Right lobe of liver (tissue), 6 donors: Measurements from ENCODE around the gene ASB7. TPM values are rescaled to one million over a fixed set of nuclear protein-coding genes. Genes with fewer than 3 reads are reported as not detected.
A peak's percentile ranks its signal among the peaks of the same experiment; 100 is the strongest.

Experiments used
- ATAC-seq, 4 donors: fragments of 200-7000 bp; cut with Tn5 transposase; one replicate each; pipeline ENCODE4 v1.9.1; 2020; ENCODE audit warnings: mild to moderate bottlenecking in 4 of 4, moderate library complexity in 4 of 4
- DNase-seq, 3 donors: peaks; one replicate each; pipeline ENCODE4 v3.0.0-alpha.2; 2020
- H3K27ac ChIP-seq, 3 donors: fragments of 200-600 bp; one replicate each; pipeline ENCODE4 v1.8.0; 2022
- H3K27me3 ChIP-seq, 2 donors: fragments of 200-600 bp; one replicate each; pipeline ENCODE4 v1.8.0; 2022
- H3K36me3 ChIP-seq, 4 donors: fragments of 200-600 bp; sonication (generic) in 1 of 4; one replicate each; pipeline versions ENCODE4 v1.5.1 to v1.8.0; 2017 to 2022; ENCODE audit warnings: control low read depth in 1 of 4
- H3K4me1 ChIP-seq, 4 donors: fragments of 200-600 bp; sonication (generic) in 1 of 4; one replicate each; pipeline versions ENCODE4 v1.5.1 to v1.8.0; 2017 to 2022; ENCODE audit warnings: control low read depth in 1 of 4
- H3K4me3 ChIP-seq, 3 donors: fragments of 200-600 bp; one replicate each; pipeline ENCODE4 v1.8.0; 2022
- H3K9me3 ChIP-seq, 4 donors: fragments of 200-600 bp; sonication (generic) in 1 of 4; one replicate each; pipeline versions ENCODE4 v1.5.1 to v1.8.0; 2017 to 2022; ENCODE audit warnings: control low read depth in 1 of 4
- CTCF ChIP-seq, 4 donors: fragments of 200-600 bp in 3 of 4; fragments of 450-650 bp in 1 of 4; IDR thresholded peaks; one replicate each; pipeline versions ENCODE4 v1.5.1 to v1.8.0; 2016 to 2022; ENCODE audit warnings: antibody characterized with exemption in 4 of 4, mild to moderate bottlenecking in 2 of 4
- POLR2A ChIP-seq: fragments of 450-650 bp; IDR thresholded peaks from one replicate; pipeline ENCODE4 v1.6.1; 2017; ENCODE audit warnings: antibody characterized with exemption, mild to moderate bottlenecking
- WGBS: methylation state at CpG from one replicate; pipeline ENCODE4 v1.1.6; 2018; ENCODE audit warnings: low coverage, low lambda C conversion rate; ENCODE audit not compliant: insufficient coverage; ENCODE audit errors: missing lambda C conversion rate; 5-methylcytosine and 5-hydroxymethylcytosine counted together
- intact Hi-C, 2 donors: fragments of 100-400 bp; cut with DNase I; formaldehyde crosslinking; loops; one replicate each; pipeline versions ENCODE4 v1.11.2 to v1.14.1; 2022
- total RNA-seq, 6 experiments: library from RNA; depleted of rRNA in 2 of 6; stranded (reverse); fragments of >200 nt in 2 of 6; fragmentation: NEBNext Ultra II Directional in 3 of 6; extraction: Animal tissue kit (Norgen Biotek cat#: 25700) in 3 of 6; gene quantifications; one replicate each; pipeline versions ENCODE4 v1.1.0 to v1.2.4, GENCODE V29; 2016 to 2023
- donor health status: DM: no; HTN: yes; CAD: no.
- donor health status: DM: no; HTN: no; CAD: no.
- donor health status: DM: no; HTN: no; CAD: no.
- donor health status: DM: no; HTN: yes; CAD: no.
- donor health status: DM: no; HTN: yes; CAD: no.

The ASB7 gene
- total RNA-seq, 6 experiments from 2014 or later, result 5.4 to 7.9 (median 7.2) TPM

- Histone ChIP-seq H3K4me1 (no peaks in the 10 kb centered on the region), H3K36me3 (peaks cover 0 to 36% (median 9%) of the 10 kb centered on the region in 4 donors), H3K4me3 (no peak overlapping the region), H3K27ac (no peak overlapping the region), H3K9me3 (no peaks in the 10 kb centered on the region), H3K27me3 (no peaks in the 10 kb centered on the region)
- intact Hi-C loops, result no loop called here
- TF ChIP-seq POLR2A (no peak), CTCF (IDR thresholded peaks at IDR 0.05) (no peak)
- DNase-seq (no peak), ATAC-seq (no peak)
- WGBS, result 90% methylated on average over 2 of the region's 2 CpGs
These were observed 14.3 kb downstream of the ASB7 start for GRCh38 chr15:100616700-100617099.

GRCh38 chr15:100623301-100623700 is 20.9 kb downstream of the ASB7 start:
- no peak overlapping the region for H3K4me3 ChIP-seq
- no peak overlapping the region for H3K27ac ChIP-seq
- H3K27me3 ChIP-seq, result no peaks in the 10 kb centered on the region
- DNase-seq (no peak), ATAC-seq (no peak)
- intact Hi-C loops, result no loop called here
- H3K9me3 ChIP-seq, result no peaks in the 10 kb centered on the region
- 83% methylated on average over 5 of the region's 5 CpGs for WGBS
- H3K36me3 ChIP-seq, result peaks cover 0 to 4% (median 2%) of the 10 kb centered on the region in 4 donors
- H3K4me1 ChIP-seq, result no peaks in the 10 kb centered on the region
- TF ChIP-seq CTCF (IDR thresholded peaks at IDR 0.05) (no peak), POLR2A (no peak)

GRCh38 chr15:100627789-100628395 is 25.5 kb downstream of the ASB7 start:
- peak in 1 of 3 donors; percentile 63 for DNase-seq
- 25% methylated on average over 6 of the region's 6 CpGs for WGBS
- intact Hi-C loops, result no loop called here

GRCh38 chr15:100628746-100629145 is 26.4 kb downstream of the ASB7 start:
- Histone ChIP-seq H3K4me3 (no peak overlapping the region), H3K36me3 (peaks cover 0 to 12% (median 7%) of the 10 kb centered on the region in 4 donors), H3K27me3 (no peaks in the 10 kb centered on the region), H3K27ac (no peak overlapping the region), H3K4me1 (no peaks in the 10 kb centered on the region), H3K9me3 (no peaks in the 10 kb centered on the region)
- 56% methylated on average over 3 of the region's 3 CpGs for WGBS
- ATAC-seq (no peak), DNase-seq (no peak)
- intact Hi-C loops, result no loop called here
- TF ChIP-seq CTCF (IDR thresholded peaks at IDR 0.05), result no peak

More at GRCh38 chr15:100627789-100628395, 25.5 kb downstream of the ASB7 start:
- H3K4me1 ChIP-seq, result no peaks in the 10 kb centered on the region
- H3K4me3 ChIP-seq, result no peak overlapping the region
- H3K9me3 ChIP-seq, result no peaks in the 10 kb centered on the region
- ATAC-seq, result peak; percentile 94 to 97 (median 96)
- no peaks in the 10 kb centered on the region for H3K27me3 ChIP-seq
- peaks cover 0 to 12% (median 7%) of the 10 kb centered on the region in 4 donors for H3K36me3 ChIP-seq
- no peak overlapping the region for H3K27ac ChIP-seq
- TF ChIP-seq POLR2A, result no peak
- TF ChIP-seq CTCF (IDR thresholded peaks at IDR 0.05), result peak; percentile 79 to 89 (median 83)
